ENCODE results near the gene FBXO15. TPM values are rescaled to one million over a fixed set of nuclear protein-coding genes. Genes with fewer than 3 reads are reported as not detected.

FBXO15 gene
- total RNA-seq, 2 experiments from 2014 or later: 0.23 to 0.70 TPM

DNA sequence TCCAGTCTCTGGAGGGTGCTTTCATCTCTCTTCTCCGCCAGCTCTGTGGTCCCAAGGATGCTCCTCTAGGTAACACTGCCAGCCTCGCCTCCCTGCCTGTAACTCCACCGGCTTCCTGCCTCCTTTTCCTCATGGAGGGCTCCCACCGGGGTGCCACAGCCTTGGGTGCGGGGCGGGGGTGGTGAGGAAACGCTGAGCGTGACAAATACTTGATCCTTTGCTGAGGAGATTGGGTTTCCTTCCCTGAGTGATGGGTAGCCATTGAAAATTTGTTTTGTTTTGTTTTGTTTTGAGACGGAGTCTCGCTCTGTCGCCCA, 25.8 kb upstream of the FBXO15 start:
- Mint-ChIP-seq H3K4me1 (peaks cover 5% of the 10 kb centered on the region), H3K36me3 (no peaks in the 10 kb centered on the region), H3K9me3 (ENCODE audit: low read depth) (no peaks in the 10 kb centered on the region), H3K4me3 (no peak overlapping the region), H3K27me3 (peaks cover 29% of the 10 kb centered on the region), H3K27ac (no peak overlapping the region)
- ATAC-seq (no peak), DNase-seq (no peak)
- CTCF ChIA-PET: interaction anchor here (1.5 kb wide), 1 partner anchor 17 kb away, joined by 5 read pairs; no protein-coding TSS in a partner anchor

DNA sequence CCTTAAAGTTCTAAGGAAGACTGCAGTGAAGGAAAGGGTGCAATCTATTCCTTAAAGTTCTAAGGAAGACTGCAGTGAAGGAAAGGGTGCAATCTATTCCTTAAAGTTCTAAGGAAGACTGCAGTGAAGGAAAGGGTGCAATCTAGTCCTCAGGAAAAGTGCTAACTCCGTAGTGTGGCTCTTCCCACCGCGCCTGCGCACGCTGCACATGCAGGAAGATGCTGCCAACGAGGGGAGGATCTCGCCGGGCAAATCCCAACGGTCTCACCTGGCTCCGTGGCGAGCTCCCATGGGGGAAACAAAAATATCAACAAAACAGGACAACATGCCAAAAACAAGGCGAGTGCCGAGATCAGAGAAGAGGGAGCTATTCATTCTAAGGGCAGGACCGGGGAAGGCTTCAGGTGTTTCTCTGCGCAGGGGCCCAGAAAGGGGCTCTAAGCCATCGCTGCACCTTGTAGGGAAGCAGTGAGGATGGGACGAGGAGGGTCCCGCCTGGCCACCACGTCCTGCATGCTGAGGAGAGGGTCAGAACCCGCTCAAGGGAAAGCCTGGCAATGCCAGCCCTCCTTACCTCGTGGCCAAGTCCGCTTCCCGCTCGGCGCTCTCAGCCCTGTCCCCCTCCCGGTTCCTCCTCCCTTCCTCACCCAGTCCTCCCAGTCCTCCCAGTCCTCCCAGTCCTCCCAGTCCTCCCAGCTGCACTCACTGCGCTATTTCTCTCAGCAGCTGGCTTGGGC, 25.2 kb upstream of the FBXO15 start:
- ATAC-seq (no peak), DNase-seq (no peak)
- CTCF ChIA-PET: interaction anchor here (1.5 kb wide), 1 partner anchor 18 kb away, joined by 5 read pairs; no protein-coding TSS in a partner anchor
- no peaks in the 10 kb centered on the region for H3K9me3 Mint-ChIP-seq (ENCODE audit: low read depth)
- peaks cover 5% of the 10 kb centered on the region for H3K4me1 Mint-ChIP-seq
- no peak overlapping the region for H3K27ac Mint-ChIP-seq
- H3K36me3 Mint-ChIP-seq: no peaks in the 10 kb centered on the region
- H3K27me3 Mint-ChIP-seq: peaks cover 26% of the 10 kb centered on the region
- H3K4me3 Mint-ChIP-seq: no peak overlapping the region

DNA sequence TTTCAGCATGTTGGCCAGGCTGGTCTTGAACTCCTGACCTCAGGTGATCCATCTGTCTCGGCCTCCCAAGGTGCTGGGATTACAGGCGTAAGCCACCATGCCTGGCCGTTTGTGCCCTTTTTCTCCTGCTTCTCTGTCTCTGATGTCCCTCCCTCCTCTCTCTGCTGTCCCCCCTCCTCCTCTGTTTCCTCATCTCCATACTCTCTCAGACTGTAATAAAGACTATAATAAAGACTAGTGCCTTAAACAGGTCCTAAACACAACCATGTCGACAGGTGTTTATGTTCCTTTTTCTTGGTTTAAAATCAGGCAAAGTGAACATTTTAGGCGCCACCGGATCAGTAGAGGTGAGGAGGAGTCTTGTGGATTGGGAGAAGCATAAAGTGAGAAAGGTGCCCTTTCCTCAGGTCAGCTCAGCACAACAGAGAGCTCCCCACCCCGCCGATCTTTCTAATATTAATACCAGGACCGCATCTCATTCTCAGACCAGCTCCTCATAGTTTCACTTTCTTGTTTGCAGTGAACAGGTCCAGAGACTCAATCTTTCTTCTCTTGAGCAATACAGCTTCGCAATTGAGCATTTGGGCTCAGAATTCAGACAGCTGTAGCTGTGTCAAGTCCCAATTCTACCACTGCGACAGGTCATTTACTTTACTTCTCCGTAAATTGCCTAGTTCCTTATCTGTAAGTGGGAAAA, 24.4 kb upstream of the FBXO15 start:
- H3K4me3 Mint-ChIP-seq: peak overlapping the region; percentile 60
- DNase-seq: no peak
- CTCF ChIA-PET: interaction anchor here (1.5 kb wide), 1 partner anchor 19 kb away, joined by 5 read pairs; no protein-coding TSS in a partner anchor
- ATAC-seq: peak; percentile 64
- no peaks in the 10 kb centered on the region for H3K36me3 Mint-ChIP-seq
- peaks cover 24% of the 10 kb centered on the region for H3K27me3 Mint-ChIP-seq
- peaks cover 5% of the 10 kb centered on the region for H3K4me1 Mint-ChIP-seq
- H3K9me3 Mint-ChIP-seq (ENCODE audit: low read depth): no peaks in the 10 kb centered on the region
- no peak overlapping the region for H3K27ac Mint-ChIP-seq

DNA sequence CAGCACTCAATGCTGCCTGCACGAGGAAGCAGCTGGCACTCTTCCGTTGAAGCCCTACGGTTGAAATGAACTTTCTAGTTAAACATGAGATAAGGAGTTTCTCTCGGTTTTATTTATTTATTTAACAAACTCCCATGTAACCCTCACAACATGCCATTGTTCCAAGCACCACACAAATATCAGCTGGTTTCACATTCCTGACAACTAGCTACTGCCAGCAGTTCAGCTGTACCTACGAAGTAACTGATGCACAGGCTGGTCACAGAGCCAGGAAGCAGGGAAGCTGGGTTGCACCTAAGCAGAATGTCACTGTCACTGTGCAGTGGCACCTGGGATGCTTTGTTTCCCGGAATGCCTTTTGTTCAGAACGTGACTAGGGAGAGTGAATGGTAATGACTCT, 18.8 kb upstream of the FBXO15 start:
- H3K27me3 Mint-ChIP-seq: peaks cover 9% of the 10 kb centered on the region
- DNase-seq: no peak
- no peak overlapping the region for H3K27ac Mint-ChIP-seq
- CTCF ChIA-PET: no interaction called here
- H3K4me3 Mint-ChIP-seq: no peak overlapping the region
- no peaks in the 10 kb centered on the region for H3K9me3 Mint-ChIP-seq (ENCODE audit: low read depth)
- no peak for ATAC-seq
- H3K4me1 Mint-ChIP-seq: no peaks in the 10 kb centered on the region
- peaks cover 9% of the 10 kb centered on the region for H3K36me3 Mint-ChIP-seq

DNA sequence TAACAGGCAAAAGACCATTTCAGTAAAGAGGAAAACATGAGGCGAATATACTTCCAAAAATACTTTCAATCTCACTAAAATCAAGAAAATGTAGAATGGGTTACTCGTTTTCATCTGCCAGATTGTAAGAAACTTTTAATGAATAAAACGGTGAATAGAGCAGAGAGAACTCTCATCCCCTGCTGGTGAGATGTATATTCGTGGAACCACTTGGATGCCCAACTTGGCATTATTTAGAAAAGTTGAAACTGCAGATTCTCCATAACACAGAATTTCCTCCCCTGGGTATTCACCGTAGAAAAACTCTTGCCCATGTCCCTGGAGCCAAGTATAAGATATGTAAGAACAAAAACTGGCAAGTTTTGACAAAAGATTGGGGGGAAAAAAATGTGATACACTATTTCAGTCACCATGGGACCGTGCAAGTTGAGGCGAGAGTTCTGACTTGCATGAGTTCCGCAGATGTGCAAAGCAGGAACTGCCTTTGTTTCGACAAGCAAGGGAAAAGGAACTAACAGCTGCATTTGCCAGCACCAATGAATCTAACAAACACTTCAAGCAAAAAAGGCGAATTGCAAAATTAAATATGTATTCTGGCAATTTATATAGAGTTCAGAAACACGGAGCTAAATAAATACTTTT, 15.5 kb upstream of the FBXO15 start:
- Mint-ChIP-seq H3K4me3 (no peak overlapping the region), H3K36me3 (peaks cover 27% of the 10 kb centered on the region), H3K4me1 (no peaks in the 10 kb centered on the region), H3K9me3 (ENCODE audit: low read depth) (no peaks in the 10 kb centered on the region), H3K27ac (no peak overlapping the region), H3K27me3 (no peaks in the 10 kb centered on the region)
- CTCF ChIA-PET: no interaction called here
- DNase-seq: no peak
- ATAC-seq: no peak

DNA sequence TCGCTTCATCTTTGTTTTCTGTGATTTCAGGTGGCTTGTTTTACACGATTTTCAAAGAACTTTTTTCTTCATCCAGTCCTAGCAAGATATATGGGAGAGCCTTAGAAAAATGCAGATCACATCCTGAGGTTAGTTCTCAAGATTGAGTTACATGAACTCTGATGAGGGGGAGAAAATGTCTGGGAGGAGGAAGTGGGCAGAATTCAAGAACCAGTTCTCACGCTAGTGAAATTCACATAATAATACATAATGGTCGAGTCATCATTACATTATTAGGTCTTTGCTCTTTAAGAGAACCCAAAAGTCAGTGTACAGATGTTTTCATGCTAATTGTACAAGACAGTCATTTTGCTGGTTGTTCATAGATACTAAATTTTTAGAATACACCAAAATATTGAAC, 7.6 kb upstream of the FBXO15 start:
- H3K27me3 Mint-ChIP-seq: no peaks in the 10 kb centered on the region
- H3K36me3 Mint-ChIP-seq: peaks cover 38% of the 10 kb centered on the region
- H3K27ac Mint-ChIP-seq: no peak overlapping the region
- no peak overlapping the region for H3K4me3 Mint-ChIP-seq
- H3K9me3 Mint-ChIP-seq (ENCODE audit: low read depth): no peaks in the 10 kb centered on the region
- peaks cover 37% of the 10 kb centered on the region for H3K4me1 Mint-ChIP-seq
- CTCF ChIA-PET: no interaction called here
- DNase-seq (no peak), ATAC-seq (no peak)

DNA sequence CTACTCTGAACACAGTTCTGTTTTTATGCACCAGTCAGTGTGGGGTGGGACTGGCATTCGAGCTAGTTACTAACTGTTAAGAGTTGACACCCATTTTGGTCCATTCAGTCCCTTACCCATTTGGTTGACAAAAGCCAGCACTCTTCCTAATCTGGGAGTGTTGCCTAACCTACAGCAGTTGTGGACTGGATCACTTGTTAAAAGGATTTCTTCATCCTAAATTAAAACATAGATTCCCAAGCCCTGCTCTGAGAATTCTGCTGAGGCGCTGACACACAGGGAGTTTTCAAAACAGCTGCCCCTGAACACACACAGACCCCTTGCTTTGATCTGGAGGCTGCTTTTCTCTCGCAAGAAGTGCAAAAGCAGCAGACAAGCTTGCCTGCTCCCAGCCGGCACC, 7.1 kb upstream of the FBXO15 start:
- Mint-ChIP-seq H3K27ac (no peak overlapping the region), H3K36me3 (peaks cover 37% of the 10 kb centered on the region), H3K4me3 (no peak overlapping the region), H3K9me3 (ENCODE audit: low read depth) (no peaks in the 10 kb centered on the region), H3K27me3 (no peaks in the 10 kb centered on the region), H3K4me1 (peaks cover 42% of the 10 kb centered on the region)
- CTCF ChIA-PET: no interaction called here
- DNase-seq (no peak), ATAC-seq (no peak)

DNA sequence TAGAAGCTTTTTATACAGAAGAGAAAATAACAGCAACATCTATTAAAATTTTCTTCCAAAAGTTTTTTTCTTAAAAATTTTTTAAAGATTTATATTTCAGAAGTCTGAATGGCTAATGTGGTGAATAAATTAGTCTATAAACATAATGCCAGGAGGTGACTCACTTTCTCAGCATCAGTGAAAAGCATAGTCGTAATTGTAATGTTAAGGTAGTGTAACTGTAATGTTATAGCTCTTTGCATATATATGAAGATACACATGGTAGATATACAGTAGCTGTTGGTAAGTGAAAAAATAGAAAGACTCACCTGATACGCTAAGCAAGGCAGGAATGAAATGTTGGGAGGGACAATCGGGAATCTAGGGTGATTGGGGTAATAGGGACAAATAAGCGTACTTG, 6.2 kb upstream of the FBXO15 start:
- H3K9me3 Mint-ChIP-seq (ENCODE audit: low read depth): no peaks in the 10 kb centered on the region
- peaks cover 50% of the 10 kb centered on the region for H3K4me1 Mint-ChIP-seq
- no peaks in the 10 kb centered on the region for H3K27me3 Mint-ChIP-seq
- H3K36me3 Mint-ChIP-seq: peaks cover 33% of the 10 kb centered on the region
- CTCF ChIA-PET: no interaction called here
- DNase-seq (no peak), ATAC-seq (no peak)
- H3K27ac Mint-ChIP-seq: no peak overlapping the region
- H3K4me3 Mint-ChIP-seq: no peak overlapping the region

DNA sequence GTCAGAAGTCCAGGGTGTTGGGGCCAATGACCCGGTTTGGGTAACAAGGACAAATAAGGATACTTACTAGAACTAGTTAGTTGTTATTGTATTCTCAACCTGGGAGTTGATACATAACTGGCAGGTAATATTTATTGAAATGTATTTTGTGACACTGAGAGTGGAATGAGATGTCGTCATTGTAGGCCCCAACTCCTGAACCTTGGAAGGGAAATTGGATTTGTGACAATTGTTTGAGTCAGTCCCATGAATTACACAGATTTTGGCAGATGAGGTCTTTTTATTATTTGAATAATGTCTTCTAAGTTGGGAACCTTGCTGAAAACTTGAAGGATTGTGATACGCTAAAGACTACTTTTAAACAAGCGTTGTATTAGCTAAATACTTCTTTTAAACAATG, 5.7 kb upstream of the FBXO15 start:
- Mint-ChIP-seq H3K27ac (no peak overlapping the region), H3K36me3 (peaks cover 32% of the 10 kb centered on the region), H3K9me3 (ENCODE audit: low read depth) (no peaks in the 10 kb centered on the region), H3K27me3 (no peaks in the 10 kb centered on the region), H3K4me1 (peaks cover 50% of the 10 kb centered on the region), H3K4me3 (no peak overlapping the region)
- no peak for ATAC-seq
- CTCF ChIA-PET: interaction anchor here (1.0 kb wide), 1 partner anchor 71 kb away, joined by 3 read pairs; no protein-coding TSS in a partner anchor
- no peak for DNase-seq

DNA sequence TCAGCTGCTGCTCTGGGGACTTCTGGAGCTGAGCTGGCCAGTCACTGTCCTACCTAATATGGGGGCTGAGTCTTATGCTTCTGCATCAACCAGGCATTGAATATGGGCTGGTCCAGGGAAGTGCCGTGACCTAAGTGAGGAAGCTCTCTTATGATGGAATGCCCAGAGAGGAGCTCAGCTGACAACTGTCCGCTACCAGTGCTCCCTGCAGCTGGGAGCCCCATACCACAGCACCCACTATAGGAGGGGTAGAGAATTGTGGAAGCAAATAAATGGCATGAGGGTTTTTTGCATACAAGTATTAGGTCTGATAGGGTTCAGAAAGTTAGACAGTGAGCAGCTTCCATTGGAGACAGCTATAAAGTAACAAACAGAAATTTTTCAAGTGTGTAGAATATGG, 5.2 kb upstream of the FBXO15 start:
- DNase-seq (no peak), ATAC-seq (no peak)
- Mint-ChIP-seq H3K36me3 (peaks cover 29% of the 10 kb centered on the region), H3K4me3 (no peak overlapping the region), H3K27me3 (no peaks in the 10 kb centered on the region), H3K9me3 (ENCODE audit: low read depth) (no peaks in the 10 kb centered on the region), H3K27ac (no peak overlapping the region), H3K4me1 (peaks cover 50% of the 10 kb centered on the region)
- CTCF ChIA-PET: interaction anchor here (1.0 kb wide), 1 partner anchor 70 kb away, joined by 3 read pairs; no protein-coding TSS in a partner anchor

DNA sequence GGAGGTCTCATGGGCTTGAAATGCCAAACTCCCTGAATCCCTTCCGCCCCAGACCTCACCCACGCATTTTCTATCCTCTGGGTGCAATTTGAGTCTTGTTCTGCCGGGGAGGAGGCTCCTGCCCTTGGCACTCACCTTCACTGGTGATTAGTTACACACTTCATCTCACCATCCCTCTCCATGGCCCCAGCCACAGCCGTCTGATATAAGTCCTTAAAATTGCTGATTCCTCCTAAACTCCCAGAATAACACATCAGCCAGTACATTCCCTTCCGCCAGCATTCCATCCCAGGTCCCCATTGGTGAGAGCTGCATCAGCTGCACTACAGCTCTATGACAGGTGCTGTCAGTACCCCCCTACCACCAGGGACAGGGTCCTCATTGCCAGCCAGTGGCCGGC, 4.6 kb upstream of the FBXO15 start:
- no peak for ATAC-seq
- DNase-seq: no peak
- H3K4me3 Mint-ChIP-seq: no peak overlapping the region
- peaks cover 28% of the 10 kb centered on the region for H3K36me3 Mint-ChIP-seq
- H3K27me3 Mint-ChIP-seq: peaks cover 2% of the 10 kb centered on the region
- H3K9me3 Mint-ChIP-seq (ENCODE audit: low read depth): no peaks in the 10 kb centered on the region
- no peak overlapping the region for H3K27ac Mint-ChIP-seq
- H3K4me1 Mint-ChIP-seq: peaks cover 52% of the 10 kb centered on the region
- CTCF ChIA-PET: interaction anchor here (0.7 to 1.0 kb wide), 2 partner anchors 9 to 70 kb away, joined by 3 read pairs; no protein-coding TSS in a partner anchor

DNA sequence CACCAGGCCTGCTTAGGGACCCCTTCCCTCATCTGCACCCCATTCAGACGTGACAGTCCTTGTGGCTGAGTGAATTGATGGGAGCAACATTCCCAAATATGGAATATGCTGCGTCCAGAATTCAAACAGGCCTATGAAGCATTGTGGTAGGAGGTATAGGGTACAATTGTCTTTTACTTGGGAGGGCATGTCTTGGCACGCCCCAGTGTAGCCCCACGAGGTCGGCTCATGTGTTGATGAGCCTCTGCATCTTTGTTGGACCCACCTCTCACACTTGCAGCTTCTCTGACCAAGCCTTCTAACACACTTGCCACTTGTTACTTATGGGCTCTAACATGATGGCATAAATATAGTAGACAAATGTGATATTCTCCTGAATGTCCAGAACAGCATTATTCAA, 2.2 kb upstream of the FBXO15 start:
- Mint-ChIP-seq H3K9me3 (ENCODE audit: low read depth) (no peaks in the 10 kb centered on the region), H3K4me3 (peak overlapping the region; percentile 90), H3K4me1 (peaks cover 56% of the 10 kb centered on the region), H3K36me3 (peaks cover 16% of the 10 kb centered on the region), H3K27me3 (peaks cover 2% of the 10 kb centered on the region), H3K27ac (no peak overlapping the region)
- ATAC-seq: no peak
- CTCF ChIA-PET: no interaction called here
- DNase-seq: no peak

DNA sequence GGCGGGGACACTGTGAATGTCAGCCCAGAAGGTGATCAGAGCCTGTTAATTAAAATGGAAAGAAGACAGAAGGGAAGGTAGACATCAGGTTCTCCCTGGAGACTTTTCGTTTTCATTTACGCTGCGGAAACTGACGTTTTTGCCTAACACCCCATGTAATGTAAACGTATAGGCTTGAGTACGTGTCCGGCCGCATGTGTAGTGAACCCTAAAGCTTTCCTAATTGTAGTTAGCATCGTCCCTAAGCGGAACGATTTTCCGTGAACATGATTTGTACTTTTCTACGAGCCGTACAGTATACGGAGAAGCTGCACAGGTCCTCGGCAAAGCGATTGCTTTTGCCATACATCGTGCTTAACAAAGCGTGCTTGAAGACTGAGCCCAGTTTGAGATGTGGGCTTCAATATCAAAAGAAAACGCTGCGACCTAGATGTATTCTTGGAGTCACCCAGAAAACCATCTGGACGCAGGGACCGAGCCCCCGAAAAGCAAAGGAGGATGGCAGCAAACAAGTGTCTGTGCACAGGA, 973 bp upstream of the FBXO15 start:
- no peaks in the 10 kb centered on the region for H3K9me3 Mint-ChIP-seq (ENCODE audit: low read depth)
- ATAC-seq (no peak), DNase-seq (no peak)
- H3K4me3 Mint-ChIP-seq: peak overlapping the region; percentile 90
- peaks cover 14% of the 10 kb centered on the region for H3K36me3 Mint-ChIP-seq
- H3K4me1 Mint-ChIP-seq: peaks cover 50% of the 10 kb centered on the region
- CTCF ChIA-PET: no interaction called here
- H3K27me3 Mint-ChIP-seq: peaks cover 5% of the 10 kb centered on the region
- peak overlapping the region; percentile 99 for H3K27ac Mint-ChIP-seq

DNA sequence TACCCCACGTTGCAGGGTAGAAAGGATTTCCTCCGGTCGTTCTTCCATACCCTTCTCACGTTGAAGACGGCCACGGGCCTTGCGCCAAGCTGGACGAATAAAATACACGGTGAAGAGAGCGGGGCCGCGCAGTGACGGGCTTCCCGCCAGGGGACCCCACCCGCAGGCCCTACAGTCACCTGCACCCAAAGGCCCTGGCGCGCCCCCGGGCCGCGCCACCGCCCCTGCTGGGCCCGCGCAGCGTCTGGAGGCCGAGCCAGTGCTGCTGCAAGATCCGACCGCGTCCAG, 199 bp downstream of the FBXO15 start:
- ATAC-seq: no peak
- H3K4me1 Mint-ChIP-seq: peaks cover 40% of the 10 kb centered on the region
- H3K4me3 Mint-ChIP-seq: peak overlapping the region; percentile 90

More for the DNA sequence above, 199 bp downstream of the FBXO15 start:
- H3K27me3 Mint-ChIP-seq: peaks cover 5% of the 10 kb centered on the region
- peak overlapping the region; percentile 99 for H3K27ac Mint-ChIP-seq
- peaks cover 11% of the 10 kb centered on the region for H3K36me3 Mint-ChIP-seq
- no peaks in the 10 kb centered on the region for H3K9me3 Mint-ChIP-seq (ENCODE audit: low read depth)
- CTCF ChIA-PET: no interaction called here
- DNase-seq: no peak

Data from activated CD8-positive, alpha-beta memory T cell treated with anti-CD3 and anti-CD28 coated beads, Interleukin-2, amount 10 ng/mL, durations not matched to agents 7 days and 5 days (primary cell).